ENCODE measurements around the gene ADD1. TPM values are rescaled to one million over a fixed set of nuclear protein-coding genes. Genes with fewer than 3 reads are reported as not detected.
A peak's percentile ranks its signal among the peaks of the same experiment; 100 is the strongest.

ADD1 gene
- total and polyA plus RNA-seq, 7 experiments from 2014 or later = 152 to 300 (median 260) TPM

DNA sequence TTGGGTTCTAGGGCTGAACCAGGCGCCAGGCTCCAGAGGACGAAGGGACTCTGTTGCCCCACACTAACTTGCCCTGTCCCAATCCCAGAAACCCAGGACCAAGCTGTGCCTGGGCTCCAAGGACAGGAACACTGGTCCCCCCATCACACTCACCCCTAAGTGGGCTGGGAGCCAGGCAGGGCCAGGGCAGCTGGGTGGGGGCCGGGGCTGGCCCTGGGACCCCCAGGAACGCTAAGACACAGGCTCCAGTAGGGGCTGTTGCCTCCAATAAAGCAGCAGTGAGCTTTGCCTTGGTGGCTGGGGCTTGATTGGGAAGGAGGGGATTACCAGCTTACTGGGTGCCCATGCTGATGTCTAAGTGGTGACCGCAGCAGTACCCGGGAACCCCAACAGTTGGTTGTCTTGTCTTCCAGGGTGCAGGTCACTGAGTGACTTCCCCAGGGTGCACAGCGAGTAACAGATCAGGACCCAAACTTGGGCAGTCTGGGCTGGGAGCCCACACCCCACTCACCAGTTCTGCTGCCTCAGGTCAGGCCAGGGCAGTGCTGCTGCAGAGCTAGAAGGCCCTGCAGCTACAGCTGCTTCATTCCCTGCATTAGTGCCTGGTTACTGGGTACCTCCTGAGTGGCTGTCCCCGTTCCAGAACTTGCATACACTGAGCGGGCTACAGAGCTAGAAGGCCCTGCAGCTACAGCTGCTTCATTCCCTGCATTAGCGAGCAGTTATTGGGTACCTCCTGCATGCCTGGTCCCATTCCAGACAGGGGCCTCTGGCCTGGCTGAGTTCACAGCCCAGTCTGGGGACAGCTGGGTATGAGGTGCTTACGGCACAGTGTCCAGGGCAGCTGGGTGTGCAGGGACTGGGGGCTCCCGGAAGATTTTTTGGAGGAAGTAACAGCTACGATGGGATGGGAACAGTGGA is 9.4 kb upstream of the ADD1 start:
- Histone ChIP-seq H3K4me1 (ENCODE audit: control insufficient read depth in 2 of 2, insufficient read depth in 2 of 2, low read length in 2 of 2) (peaks cover 49 to 50% of the 10 kb centered on the region in 2 donors), H3K9me3 (ENCODE audit: control insufficient read depth in 2 of 3, low read length in 3 of 3) (no peaks in the 10 kb centered on the region), H3K27me3 (ENCODE audit: control insufficient read depth in 2 of 2, insufficient read depth in 2 of 2, low read length in 2 of 2) (no peaks in the 10 kb centered on the region), H3K27ac (ENCODE audit: low read depth, low read length) (peak overlapping the region; percentile 82), H3K36me3 (ENCODE audit: control insufficient read depth in 2 of 3, insufficient read depth in 3 of 3, low read length in 3 of 3) (peaks cover 0 to 48% (median 0%) of the 10 kb centered on the region in 3 experiments), H3K4me3 (ENCODE audit: low read length) (no peak overlapping the region)
- Mint-ChIP-seq H3K9me3 (peaks cover 0 to 1% (median 0%) of the 10 kb centered on the region in 11 donors), H3K4me1 (peaks cover 26 to 55% (median 42%) of the 10 kb centered on the region in 7 donors), H3K27me3 (no peaks in the 10 kb centered on the region), H3K4me3 (peak overlapping the region in 3 of 10 donors; percentile 65 to 72 (median 67)), H3K27ac (peak overlapping the region; percentile 59 to 94 (median 82)), H3K36me3 (peaks cover 0 to 14% (median 0%) of the 10 kb centered on the region in 5 donors)
- CTCF ChIA-PET = no interaction called here
- ATAC-seq (no peak), DNase-seq (peak in 2 of 9 donors; percentile 5 to 6)
- POLR2A ChIA-PET = interaction anchor here (1.1 to 7.6 kb wide), 4 partner anchors 19 to 35 kb away, joined by 3 to 100 read pairs (median 5); no protein-coding TSS in a partner anchor
- intact Hi-C loops (cut with micrococcal nuclease) = no loop called here

GRCh38 chr4:2835978-2836377 is 7.7 kb upstream of the ADD1 start:
- Mint-ChIP-seq H3K4me1 (peaks cover 37 to 69% (median 44%) of the 10 kb centered on the region in 7 donors), H3K4me3 (peak overlapping the region in 6 of 10 donors; percentile 5 to 65 (median 36)), H3K27me3 (no peaks in the 10 kb centered on the region), H3K9me3 (peaks cover 0 to 5% (median 3%) of the 10 kb centered on the region in 11 donors), H3K36me3 (peaks cover 0 to 21% (median 6%) of the 10 kb centered on the region in 5 donors), H3K27ac (peak overlapping the region; percentile 59 to 95 (median 88))
- Histone ChIP-seq H3K36me3 (ENCODE audit: control insufficient read depth in 2 of 3, insufficient read depth in 3 of 3, low read length in 3 of 3) (peaks cover 0 to 31% (median 0%) of the 10 kb centered on the region in 3 experiments), H3K27ac (ENCODE audit: low read depth, low read length) (peak overlapping the region; percentile 82), H3K4me1 (ENCODE audit: control insufficient read depth in 2 of 2, insufficient read depth in 2 of 2, low read length in 2 of 2) (peaks cover 50 to 54% of the 10 kb centered on the region in 2 donors), H3K9me3 (ENCODE audit: control insufficient read depth in 2 of 3, low read length in 3 of 3) (no peaks in the 10 kb centered on the region), H3K4me3 (ENCODE audit: low read length) (no peak overlapping the region), H3K27me3 (ENCODE audit: control insufficient read depth in 2 of 2, insufficient read depth in 2 of 2, low read length in 2 of 2) (no peaks in the 10 kb centered on the region)
- peak in 1 of 9 donors; percentile 4 for DNase-seq
- intact Hi-C loops (cut with micrococcal nuclease) = loop anchor here in 1 of 2 donors (1.0 kb wide), 1 partner anchor 8 kb away; no protein-coding TSS in a partner anchor
- ChIA-PET CTCF (interaction anchor here (0.7 kb wide), 1 partner anchor 80 kb away, joined by 3 read pairs; no protein-coding TSS in a partner anchor), POLR2A (interaction anchor here (0.9 to 7.6 kb wide), 3 partner anchors 21 to 127 kb away, joined by 3 to 100 read pairs (median 7); partner anchors contain the start of genes GRK4 and NOP14)
- ATAC-seq = no peak

DNA sequence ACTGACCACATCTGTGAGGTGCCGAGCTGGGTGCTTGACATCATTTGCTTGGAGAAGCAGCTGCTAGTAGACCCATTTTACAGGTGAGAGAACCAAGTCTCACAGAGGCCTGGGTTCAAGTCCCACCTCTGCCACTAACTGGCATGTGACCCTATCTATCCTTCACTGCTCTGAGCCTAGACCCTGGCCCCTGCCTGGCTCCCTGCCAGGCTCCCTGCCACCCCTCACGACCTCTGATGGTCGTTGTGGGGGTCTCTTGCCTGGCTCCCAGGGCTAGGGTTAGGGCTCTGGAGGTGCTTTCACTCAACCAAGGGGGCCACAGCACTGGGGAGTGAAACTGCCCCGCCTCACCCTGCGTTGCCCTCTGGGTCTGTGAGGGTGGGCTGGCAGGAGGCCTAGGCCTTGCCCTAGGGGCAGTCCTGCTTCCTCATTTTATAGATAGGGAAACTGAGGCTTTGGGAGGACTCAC is 7.2 kb upstream of the ADD1 start:
- CTCF ChIA-PET = interaction anchor here (0.7 to 1.5 kb wide), 2 partner anchors 17 to 81 kb away, joined by 3 read pairs; no protein-coding TSS in a partner anchor
- intact Hi-C loops (cut with micrococcal nuclease) = no loop called here
- peaks cover 0 to 22% (median 9%) of the 10 kb centered on the region in 5 donors for H3K36me3 Mint-ChIP-seq
- no peak for ATAC-seq
- H3K9me3 Mint-ChIP-seq = peaks cover 0 to 5% (median 3%) of the 10 kb centered on the region in 11 donors
- peak overlapping the region in 8 of 10 donors; percentile 5 to 94 (median 24) for H3K4me3 Mint-ChIP-seq
- H3K27ac Mint-ChIP-seq = peak overlapping the region; percentile 59 to 95 (median 84)
- Histone ChIP-seq H3K4me3 (ENCODE audit: low read length) (no peak overlapping the region), H3K36me3 (ENCODE audit: control insufficient read depth in 2 of 3, insufficient read depth in 3 of 3, low read length in 3 of 3) (peaks cover 0 to 27% (median 0%) of the 10 kb centered on the region in 3 experiments), H3K27me3 (ENCODE audit: control insufficient read depth in 2 of 2, insufficient read depth in 2 of 2, low read length in 2 of 2) (no peaks in the 10 kb centered on the region), H3K4me1 (ENCODE audit: control insufficient read depth in 2 of 2, insufficient read depth in 2 of 2, low read length in 2 of 2) (peaks cover 50 to 54% of the 10 kb centered on the region in 2 donors), H3K9me3 (ENCODE audit: control insufficient read depth in 2 of 3, low read length in 3 of 3) (no peaks in the 10 kb centered on the region), H3K27ac (ENCODE audit: low read depth, low read length) (peak overlapping the region; percentile 82)
- H3K4me1 Mint-ChIP-seq = peaks cover 39 to 71% (median 47%) of the 10 kb centered on the region in 7 donors
- no peaks in the 10 kb centered on the region for H3K27me3 Mint-ChIP-seq
- peak in 1 of 9 donors; percentile 4 for DNase-seq
- POLR2A ChIA-PET = interaction anchor here (0.9 to 7.6 kb wide), 3 partner anchors 21 to 127 kb away, joined by 3 to 100 read pairs (median 7); partner anchors contain the start of genes GRK4 and NOP14

DNA sequence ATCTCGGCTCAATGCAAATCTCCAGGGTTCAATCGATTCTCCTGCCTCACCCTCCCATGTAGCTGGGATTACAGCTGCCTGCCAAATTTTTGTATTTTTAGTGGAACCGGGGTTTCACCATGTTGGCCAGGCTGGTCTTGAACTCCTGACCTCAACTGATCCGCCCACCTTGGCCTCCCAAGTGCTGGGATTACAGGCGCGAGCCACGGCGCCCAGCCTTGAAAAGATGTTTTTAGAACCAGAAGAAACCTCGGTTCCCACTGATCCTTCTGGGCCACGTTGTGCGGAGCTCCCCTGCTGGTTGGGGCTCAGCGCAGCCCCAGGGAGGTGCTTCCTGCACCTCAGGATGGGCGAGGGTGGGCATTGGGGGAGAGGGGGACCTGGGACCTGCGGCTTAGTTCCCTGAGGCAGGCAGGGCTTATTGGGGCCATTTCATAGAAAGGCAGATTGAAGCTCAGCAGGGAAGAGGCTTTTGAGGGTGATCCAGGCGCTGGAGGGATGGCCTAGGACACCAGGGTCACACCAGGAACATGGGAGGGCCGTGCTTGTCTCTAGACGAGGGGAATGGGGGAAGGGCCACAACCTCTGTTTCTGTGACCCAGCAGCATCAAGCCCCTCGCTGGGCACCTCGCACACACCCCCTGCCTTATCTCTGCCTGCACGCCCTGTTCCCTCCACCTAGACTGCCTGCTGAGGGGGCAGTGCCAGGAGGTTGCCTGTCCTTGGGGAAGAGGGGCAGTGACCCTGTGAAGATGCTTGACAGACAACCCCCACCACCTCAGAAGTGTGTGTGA is 6.3 kb upstream of the ADD1 start:
- ATAC-seq = peak; percentile 3
- intact Hi-C loops (cut with micrococcal nuclease) = no loop called here

DNA sequence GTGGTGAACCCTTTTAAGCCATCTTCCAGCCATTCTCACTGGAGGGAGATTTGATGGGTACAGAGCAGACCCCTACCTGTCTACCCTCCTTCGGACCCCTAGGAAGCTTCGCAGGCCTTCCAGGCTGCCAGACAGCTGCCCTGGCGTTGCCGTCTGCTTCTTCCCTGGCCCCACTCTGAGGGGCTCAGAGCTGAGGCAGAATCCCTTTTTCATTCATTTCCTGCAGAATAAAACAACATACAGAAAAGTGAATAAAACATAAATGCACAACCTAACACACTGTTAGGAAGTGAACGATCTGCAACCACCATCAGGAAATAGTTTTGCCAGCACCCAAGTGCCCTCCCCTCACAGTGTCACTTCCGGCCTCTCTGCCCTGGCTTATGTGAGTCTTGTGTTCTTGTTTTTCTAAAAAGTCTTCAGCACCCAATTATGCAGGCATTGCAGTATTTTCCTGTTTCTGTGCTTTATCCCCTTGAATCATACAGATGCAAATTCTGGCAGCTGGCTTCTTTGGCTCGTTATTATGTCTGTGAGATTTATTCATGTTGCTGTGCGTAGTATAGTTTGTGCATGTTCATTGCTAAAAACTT is 5.6 kb upstream of the ADD1 start:
- ATAC-seq (peak; percentile 94), DNase-seq (peak in 7 of 9 donors; percentile 74 to 86 (median 83))
- no peaks in the 10 kb centered on the region for H3K27me3 Mint-ChIP-seq
- ChIA-PET CTCF (interaction anchor here (0.6 to 1.5 kb wide), 3 partner anchors 13 to 16 kb away, joined by 3 read pairs; no protein-coding TSS in a partner anchor), POLR2A (interaction anchor here (0.6 to 7.6 kb wide), 8 partner anchors 9 to 52 kb away, joined by 3 to 100 read pairs (median 4); no protein-coding TSS in a partner anchor)
- H3K27me3 ChIP-seq (ENCODE audit: control insufficient read depth in 2 of 2, insufficient read depth in 2 of 2, low read length in 2 of 2) = no peaks in the 10 kb centered on the region
- peaks cover 0 to 11% (median 0%) of the 10 kb centered on the region in 3 experiments for H3K36me3 ChIP-seq (ENCODE audit: control insufficient read depth in 2 of 3, insufficient read depth in 3 of 3, low read length in 3 of 3)
- H3K4me3 Mint-ChIP-seq = peak overlapping the region; percentile 82 to 96 (median 88)
- peaks cover 54 to 60% of the 10 kb centered on the region in 2 donors for H3K4me1 ChIP-seq (ENCODE audit: control insufficient read depth in 2 of 2, insufficient read depth in 2 of 2, low read length in 2 of 2)
- H3K9me3 ChIP-seq (ENCODE audit: control insufficient read depth in 2 of 3, low read length in 3 of 3) = no peaks in the 10 kb centered on the region
- H3K4me3 ChIP-seq (ENCODE audit: low read length) = peak overlapping the region; percentile 66
- H3K4me1 Mint-ChIP-seq = peaks cover 48 to 83% (median 54%) of the 10 kb centered on the region in 7 donors
- peak overlapping the region; percentile 82 for H3K27ac ChIP-seq (ENCODE audit: low read depth, low read length)
- intact Hi-C loops (cut with micrococcal nuclease) = loop anchor here in 1 of 2 donors (1.0 kb wide), 6 partner anchors 13 to 125 kb away; partner anchors contain the start of genes GRK4 and NOP14
- peak overlapping the region; percentile 91 to 98 (median 94) for H3K27ac Mint-ChIP-seq
- peaks cover 0 to 21% (median 9%) of the 10 kb centered on the region in 5 donors for H3K36me3 Mint-ChIP-seq
- H3K9me3 Mint-ChIP-seq = peaks cover 0 to 5% (median 3%) of the 10 kb centered on the region in 11 donors

More for the DNA sequence above, 6.3 kb upstream of the ADD1 start:
- peaks cover 50 to 54% of the 10 kb centered on the region in 2 donors for H3K4me1 ChIP-seq (ENCODE audit: control insufficient read depth in 2 of 2, insufficient read depth in 2 of 2, low read length in 2 of 2)
- ChIA-PET POLR2A (interaction anchor here (0.6 to 7.6 kb wide), 6 partner anchors 10 to 51 kb away, joined by 3 to 100 read pairs (median 4); no protein-coding TSS in a partner anchor), CTCF (interaction anchor here (1.3 to 1.5 kb wide), 2 partner anchors 14 to 16 kb away, joined by 3 read pairs; no protein-coding TSS in a partner anchor)
- no peaks in the 10 kb centered on the region for H3K9me3 ChIP-seq (ENCODE audit: control insufficient read depth in 2 of 3, low read length in 3 of 3)
- Mint-ChIP-seq H3K4me1 (peaks cover 42 to 76% (median 47%) of the 10 kb centered on the region in 7 donors), H3K27me3 (no peaks in the 10 kb centered on the region), H3K27ac (peak overlapping the region; percentile 91 to 98 (median 94)), H3K9me3 (peaks cover 0 to 6% (median 3%) of the 10 kb centered on the region in 11 donors), H3K4me3 (peak overlapping the region; percentile 82 to 96 (median 88)), H3K36me3 (peaks cover 0 to 23% (median 9%) of the 10 kb centered on the region in 5 donors)
- peaks cover 0 to 18% (median 0%) of the 10 kb centered on the region in 3 experiments for H3K36me3 ChIP-seq (ENCODE audit: control insufficient read depth in 2 of 3, insufficient read depth in 3 of 3, low read length in 3 of 3)
- no peaks in the 10 kb centered on the region for H3K27me3 ChIP-seq (ENCODE audit: control insufficient read depth in 2 of 2, insufficient read depth in 2 of 2, low read length in 2 of 2)
- peak overlapping the region; percentile 82 for H3K27ac ChIP-seq (ENCODE audit: low read depth, low read length)
- H3K4me3 ChIP-seq (ENCODE audit: low read length) = peak overlapping the region; percentile 66
- DNase-seq = peak in 1 of 9 donors; percentile 8
